HEK293T (cell line): ENCODE data around the gene OR51B4.

ENCODE experiments used
- ARNT ChIP-seq: fragments of 450-650 bp; IDR thresholded peaks from 2 replicates; pipeline ENCODE4 v1.6.1; 2017; ENCODE audit warnings: mild to moderate bottlenecking
- ELF4 ChIP-seq: fragments of 450-650 bp; IDR thresholded peaks from 2 replicates; pipeline ENCODE4 v1.6.1; 2017; ENCODE audit warnings: antibody characterized with exemption
- TARDBP ChIP-seq: fragments of 450-650 bp; IDR thresholded peaks from 2 replicates; pipeline ENCODE4 v1.6.1; 2016

DNA sequence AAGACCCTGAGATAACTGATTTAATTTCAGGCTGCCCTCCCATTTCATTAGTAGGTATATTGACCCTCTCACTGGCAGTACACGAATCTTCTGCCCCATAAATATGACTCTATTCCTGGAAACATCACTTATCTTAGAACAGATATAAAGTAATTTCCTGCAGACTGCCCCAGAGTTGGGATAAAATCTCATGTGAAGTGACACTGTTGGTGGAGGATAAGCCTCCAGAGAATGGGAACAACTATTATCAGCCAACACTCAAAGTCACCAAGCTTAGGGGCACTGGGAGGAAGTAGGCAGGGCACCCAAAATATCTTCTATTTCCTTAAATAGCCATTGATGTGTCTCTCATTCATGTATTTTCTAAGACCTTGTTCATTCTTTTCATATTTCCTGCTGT, 33.4 kb upstream of the OR51B4 start:
- TF ChIP-seq TARDBP = no peak
- TF ChIP-seq ELF4 = no peak
- no peak for TF ChIP-seq ARNT
